ENCODE measurements around the gene ZNF385A.

The ZNF385A gene

GRCh38 chr12:54352891-54353874 lies 31.4 kb downstream of the ZNF385A start (continued):
- peak; percentile 90 for TF ChIP-seq ZNF600 (tag by site-specific recombination; IDR thresholded peaks at IDR 0.05)
- TF ChIP-seq PRDM10 (tag by site-specific recombination; IDR thresholded peaks at IDR 0.05), result peak; percentile 93
- TF ChIP-seq HIC1 (tag by site-specific recombination; IDR thresholded peaks at IDR 0.05), result peak; percentile 62; the same call in 1 of the 2 replicates
- no peak for TF ChIP-seq ZNF157 (tag by site-specific recombination; IDR thresholded peaks at IDR 0.05)

GRCh38 chr12:54352022-54352531 lies 32.5 kb downstream of the ZNF385A start:
- H3K36me3 ChIP-seq (ENCODE audit: control insufficient read depth in 2 of 2, insufficient read depth in 1 of 2, low read length in 2 of 2), result peaks cover 13 to 43% of the 10 kb centered on the region in 2 experiments
- ChIA-PET CTCF (interaction anchor here (0.5 to 3.0 kb wide), 10 partner anchors 9 to 322 kb away, joined by 3 to 17 read pairs (median 4); no protein-coding TSS in a partner anchor), POLR2A (interaction anchor here (0.8 to 2.0 kb wide), 5 partner anchors 10 to 72 kb away, joined by 3 to 10 read pairs (median 3); partner anchors contain the start of genes CBX5, COPZ1 and HNRNPA1)
- no peaks in the 10 kb centered on the region for H3K9me3 ChIP-seq (ENCODE audit: control insufficient read depth, insufficient read depth, low read depth, low read length)
- H3K27ac ChIP-seq (ENCODE audit: extremely low read depth, low read depth, low read length), result peak overlapping the region; percentile 71
- no peak overlapping the region for H3K4me3 ChIP-seq (ENCODE audit: low read depth, low read length)
- H3K4me1 ChIP-seq (ENCODE audit: control insufficient read depth, insufficient read depth, low read length), result peaks cover 18% of the 10 kb centered on the region
- TF ChIP-seq IKZF3 (tag by site-specific recombination; IDR thresholded peaks at IDR 0.05) (peak; percentile 32; the same call in 1 of the 2 replicates), YY1 (tag by site-specific recombination; IDR thresholded peaks at IDR 0.05) (no peak), ZNF341 (tag by site-specific recombination; IDR thresholded peaks at IDR 0.05; ENCODE audit: low read depth) (peak; percentile 95), SP7 (tag by site-specific recombination; IDR thresholded peaks at IDR 0.05) (peak; percentile 77), ZNF2 (tag by site-specific recombination; IDR thresholded peaks at IDR 0.05) (0 out of 2 replicates have a peak, but pooled peaks have one; percentile 17), ZSCAN30 (tag by site-specific recombination; IDR thresholded peaks at IDR 0.05) (peak; percentile 29; the same call in 1 of the 2 replicates), ZNF366 (tag by site-specific recombination; conservative IDR thresholded peaks at IDR 0.05) (peak; percentile 61), ZBTB1 (tag by site-specific recombination; IDR thresholded peaks at IDR 0.05) (no peak), ZNF10 (tag by site-specific recombination; IDR thresholded peaks at IDR 0.05) (0 out of 2 replicates have a peak, but pooled peaks have one; percentile 47), PATZ1 (tag by site-specific recombination; IDR thresholded peaks at IDR 0.05) (peak; percentile 86), SP2 (tag by site-specific recombination; IDR thresholded peaks at IDR 0.05) (peak; percentile 32), ZNF843 (tag by site-specific recombination; IDR thresholded peaks at IDR 0.05) (peak; percentile 25; the same call in 1 of the 2 replicates), ZNF175 (tag by site-specific recombination; IDR thresholded peaks at IDR 0.05) (no peak), ZNF660 (tag by site-specific recombination; IDR thresholded peaks at IDR 0.05) (peak; percentile 76), ZFHX2 (tag by site-specific recombination; conservative IDR thresholded peaks at IDR 0.05) (peak; percentile 93), ZEB2 (tag by site-specific recombination; IDR thresholded peaks at IDR 0.05) (peak; percentile 61), ZBTB17 (tag by site-specific recombination; IDR thresholded peaks at IDR 0.05) (peak; percentile 34; the same call in 1 of the 2 replicates), ZNF433 (tag by site-specific recombination; IDR thresholded peaks at IDR 0.05; ENCODE audit: low read depth) (no peak), KLF9 (tag by site-specific recombination; IDR thresholded peaks at IDR 0.05; ENCODE audit: low read depth) (0 out of 2 replicates have a peak, but pooled peaks have one; percentile 15), KLF1 (tag by site-specific recombination; IDR thresholded peaks at IDR 0.05) (0 out of 2 replicates have a peak, but pooled peaks have one; percentile 7), EGR2 (tag by site-specific recombination; IDR thresholded peaks at IDR 0.05; ENCODE audit: low read depth) (peak; percentile 91), GLI4 (tag by site-specific recombination; IDR thresholded peaks at IDR 0.05) (no peak), ZNF600 (tag by site-specific recombination; IDR thresholded peaks at IDR 0.05) (peak; percentile 92), ZNF24 (tag by site-specific recombination; IDR thresholded peaks at IDR 0.05) (peak; percentile 85; the same call in 1 of the 2 replicates), KLF8 (tag by site-specific recombination; IDR thresholded peaks at IDR 0.05) (peak; percentile 46; the same call in 1 of the 2 replicates)
